Spinal cord (tissue), 10 donors: ENCODE data around the gene SEC23A. TPM values are rescaled to one million over a fixed set of nuclear protein-coding genes. Genes with fewer than 3 reads are reported as not detected.
"Not testable (repeated sequence)": the region's sequence is repeated elsewhere in the genome, so short reads cannot be mapped to it uniquely, and the experiment has no call there.

Source experiments
- DNase-seq, 6 donors: peaks; one replicate each; pipeline versions ENCODE4 v3.0.0 to v3.0.0-alpha.2; 2013 to 2015; ENCODE audit warnings: low spot score in 6 of 6, low read depth in 4 of 6
- H3K27ac ChIP-seq: one replicate; pipeline ENCODE4 v1.5.1; 2013; ENCODE audit warnings: low read depth, low read length, control low read depth
- H3K27me3 ChIP-seq: one replicate; pipeline ENCODE4 v1.6.1; 2013; ENCODE audit warnings: low read length; ENCODE audit not compliant: control insufficient read depth, insufficient read depth
- H3K36me3 ChIP-seq: one replicate; pipeline ENCODE4 v1.6.1; 2013; ENCODE audit warnings: low read length; ENCODE audit not compliant: control insufficient read depth, insufficient read depth
- H3K4me1 ChIP-seq: one replicate; pipeline ENCODE4 v1.6.1; 2013; ENCODE audit warnings: low read length; ENCODE audit not compliant: control insufficient read depth, insufficient read depth
- H3K4me3 ChIP-seq: one replicate; pipeline ENCODE4 v1.5.1; 2013; ENCODE audit warnings: low read depth, low read length, control low read depth
- H3K9me3 ChIP-seq: one replicate; pipeline ENCODE4 v1.6.1; 2013; ENCODE audit warnings: low read length; ENCODE audit not compliant: control insufficient read depth, insufficient read depth
- WGBS: methylation state at CpG from one replicate; pipeline ENCODE4 v1.1.5; 2013; ENCODE audit warnings: missing lambda C conversion rate; ENCODE audit not compliant: insufficient coverage; 5-methylcytosine and 5-hydroxymethylcytosine counted together
- long read RNA-seq, 4 donors: transcript quantifications; one replicate each; lab custom pipeline, GENCODE V29; 2026
- polyA plus RNA-seq, 2 donors: library from polyadenylated mRNA; unstranded; fragments of 120-200 nt; gene quantifications; one replicate each; pipeline ENCODE4 v1.2.1, GENCODE V29; 2013; ENCODE audit not compliant: insufficient read length in 2 of 2
- total RNA-seq, 2 donors: library from RNA; depleted of rRNA in 1 of 2; stranded (reverse); fragments of 120-200 nt in 1 of 2; fragments of >200 nt in 1 of 2; gene quantifications; one replicate each; pipeline versions ENCODE4 v1.2.3 to v1.2.4, GENCODE V29; 2013 to 2014
- donor health status: healthy.

SEC23A gene
- 100 to 1,000 TPM; 106 to 162 TPM for total RNA-seq
- polyA plus RNA-seq, result 10 to 100 TPM; 48.5 to 57.5 TPM
- long read RNA-seq, donor 1, full-length matches to known transcripts, result 8 of 16 reads
- long read RNA-seq, donor 1, partial matches to known transcripts, result 0 of 16 reads
- long read RNA-seq, donor 1, other reads (novel, unspliced or antisense), result 8 of 16 reads
- long read RNA-seq, donor 2, full-length matches to known transcripts, result 2 of 2 reads
- long read RNA-seq, donor 2, partial matches to known transcripts, result 0 of 2 reads
- long read RNA-seq, donor 2, other reads (novel, unspliced or antisense), result 0 of 2 reads
- long read RNA-seq, donor 3, full-length matches to known transcripts, result 3 of 3 reads
- long read RNA-seq, donor 3, partial matches to known transcripts, result 0 of 3 reads
- long read RNA-seq, donor 3, other reads (novel, unspliced or antisense), result 0 of 3 reads
- long read RNA-seq, donor 4, full-length matches to known transcripts, result 9 of 9 reads
- long read RNA-seq, donor 4, partial matches to known transcripts, result 0 of 9 reads
- long read RNA-seq, donor 4, other reads (novel, unspliced or antisense), result 0 of 9 reads

DNA sequence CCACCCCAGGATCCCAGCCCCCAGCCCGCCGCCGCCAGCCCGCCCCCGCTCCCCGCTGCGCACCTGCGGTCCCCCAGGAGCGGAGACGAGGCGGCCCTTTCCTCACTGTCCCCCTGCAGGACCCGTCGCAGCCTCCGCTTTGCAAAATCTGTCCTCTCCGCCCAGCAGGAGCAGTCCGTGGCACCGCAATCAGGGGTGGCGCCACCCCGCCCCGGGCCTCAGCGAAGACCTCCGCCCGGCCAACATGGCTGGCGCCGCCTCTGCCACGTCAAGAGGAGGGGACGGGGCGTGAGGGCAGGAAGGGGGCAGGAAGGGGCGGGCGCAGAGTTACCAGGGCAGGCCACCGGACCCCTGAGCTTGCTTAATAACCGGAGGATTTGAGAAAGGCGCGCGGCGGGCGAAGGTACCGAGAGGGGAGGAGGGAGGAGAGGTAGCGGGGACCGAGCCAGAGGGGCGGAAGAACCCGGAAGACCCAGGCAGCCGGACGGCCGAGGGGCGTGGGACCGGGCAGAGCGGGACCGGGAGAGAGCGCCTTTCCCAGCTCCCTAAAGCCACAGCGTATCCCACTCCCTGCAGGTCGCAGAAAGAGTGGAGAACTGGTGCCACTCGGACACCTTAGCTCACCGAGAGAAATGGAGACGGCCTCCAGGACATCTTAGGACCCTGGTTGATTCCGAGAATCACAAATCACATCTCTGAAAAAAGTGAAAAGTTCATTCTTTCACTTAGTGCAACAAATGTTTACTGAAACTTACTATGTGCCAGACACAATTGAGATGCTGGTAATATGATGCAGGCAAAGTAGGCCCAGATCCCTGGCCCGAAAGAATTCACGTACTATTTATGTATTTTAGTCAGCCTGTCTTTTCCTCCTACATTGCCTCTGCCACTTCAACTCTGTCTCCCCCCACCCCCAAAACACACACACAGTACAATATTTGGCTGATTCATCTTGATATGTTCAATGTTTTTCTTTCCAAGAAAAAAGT is at the start of gene SEC23A:
Gene SEC23A, minus strand, starts transcription at position 267 of the 989 bp plus-strand sequence. CDS start 7,117 bp downstream, outside the sequence.
- peak; percentile 55 to 93 (median 70) for DNase-seq
- WGBS, result 0% methylated on average over 54 of the region's 58 CpGs
- H3K27ac ChIP-seq, result peak within 1 kb of the TSS; percentile 91
- peak within 1 kb of the TSS; percentile 77 for H3K4me3 ChIP-seq
- H3K4me1 ChIP-seq, result peaks cover 12% of the 10 kb centered on the region
- no peaks in the 10 kb centered on the region for H3K9me3 ChIP-seq
- H3K27me3 ChIP-seq, result no peaks in the 10 kb centered on the region
- no peaks in the 10 kb centered on the region for H3K36me3 ChIP-seq

DNA sequence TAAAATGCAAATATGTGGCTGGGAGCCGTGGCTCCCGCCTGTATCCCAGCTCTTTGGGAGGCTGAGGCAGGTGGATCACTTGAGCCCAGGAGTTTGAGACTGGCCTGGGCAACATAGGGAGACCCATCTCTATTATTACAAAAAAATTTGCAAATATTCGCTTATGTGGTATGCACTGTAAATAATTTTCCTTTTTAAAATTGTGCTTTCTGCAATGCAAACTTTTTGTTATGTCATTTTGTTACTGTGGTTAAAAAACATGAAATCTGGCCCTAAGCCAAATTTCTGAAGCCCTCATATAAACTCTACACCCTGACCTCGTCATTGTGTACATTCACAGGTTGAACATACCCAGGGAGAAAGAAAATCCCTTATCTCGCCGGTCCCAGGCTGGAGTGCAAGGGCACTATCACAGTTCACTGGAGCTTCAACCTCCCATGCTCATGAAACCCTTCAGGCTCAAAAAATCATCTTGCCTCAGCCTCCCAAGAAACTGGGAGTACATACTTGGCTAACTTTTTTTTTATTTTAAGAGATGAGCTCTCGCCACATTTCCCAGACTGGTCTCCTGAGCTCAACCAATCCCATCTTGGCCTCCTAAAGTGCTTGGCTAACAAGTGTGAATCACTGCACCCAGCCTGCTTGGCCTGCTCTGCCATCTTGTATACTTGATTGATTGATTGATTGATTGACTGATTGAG is 42.4 kb upstream of the SEC23A start:
- 90% methylated on average over 2 of the region's 7 CpGs for WGBS
- Histone ChIP-seq H3K4me3 (no peak overlapping the region), H3K4me1 (no peaks in the 10 kb centered on the region), H3K27me3 (no peaks in the 10 kb centered on the region), H3K9me3 (peaks cover 2% of the 10 kb centered on the region), H3K27ac (no peak overlapping the region), H3K36me3 (peaks cover 9% of the 10 kb centered on the region)
- DNase-seq, result no peak

DNA sequence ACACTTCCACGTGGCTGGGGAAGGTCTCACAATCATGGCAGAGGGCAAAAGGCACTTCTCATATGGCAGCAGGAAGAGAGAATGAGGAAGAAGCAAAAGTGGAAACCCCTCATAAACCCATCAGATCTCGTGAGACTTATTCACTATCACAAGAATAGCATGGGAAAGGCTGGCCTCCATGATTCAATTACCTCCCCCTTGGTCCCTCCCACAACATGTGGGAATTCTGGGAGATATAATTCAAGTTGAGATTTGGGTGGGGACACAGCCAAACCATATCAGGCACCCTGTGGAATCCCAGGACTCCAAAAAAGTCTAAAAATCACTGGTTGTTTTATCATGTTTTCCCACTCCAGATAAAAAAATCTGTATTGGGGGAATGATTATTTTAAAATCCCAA is 40.2 kb upstream of the SEC23A start:
- WGBS, result no CpG with 5 or more reads among the region's 2 CpGs

DNA sequence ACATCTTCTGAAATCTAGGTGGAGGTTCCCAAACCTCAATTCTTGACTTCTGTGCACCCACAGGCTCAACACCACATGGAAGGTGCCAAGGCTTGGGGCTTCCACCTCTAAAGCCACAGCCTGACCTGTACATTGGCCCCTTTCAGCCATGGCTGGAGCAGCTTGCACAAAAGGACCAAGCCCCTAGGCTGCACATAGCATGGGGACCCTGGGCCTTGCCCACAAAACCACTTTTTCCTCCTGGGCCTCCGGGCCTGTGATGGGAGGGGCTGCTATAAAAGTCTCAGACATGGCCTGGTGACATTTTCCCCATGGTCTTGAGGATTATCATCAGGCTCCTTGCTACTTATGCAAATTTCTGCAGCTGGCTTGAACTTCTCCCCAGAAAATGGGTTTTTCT is 38.6 kb upstream of the SEC23A start:
- H3K27me3 ChIP-seq, H3K9me3 ChIP-seq, DNase-seq, H3K27ac ChIP-seq, H3K4me3 ChIP-seq, H3K4me1 ChIP-seq: not testable (repeated sequence)
- 100% methylated on average over 1 of the region's 1 CpG for WGBS
- H3K36me3 ChIP-seq, result peaks cover 20% of the 10 kb centered on the region

More for the DNA sequence above, 40.2 kb upstream of the SEC23A start:
- not testable (repeated sequence) for H3K4me1 ChIP-seq, H3K27ac ChIP-seq, H3K27me3 ChIP-seq, H3K9me3 ChIP-seq, DNase-seq, H3K4me3 ChIP-seq
- H3K36me3 ChIP-seq, result peaks cover 21% of the 10 kb centered on the region

DNA sequence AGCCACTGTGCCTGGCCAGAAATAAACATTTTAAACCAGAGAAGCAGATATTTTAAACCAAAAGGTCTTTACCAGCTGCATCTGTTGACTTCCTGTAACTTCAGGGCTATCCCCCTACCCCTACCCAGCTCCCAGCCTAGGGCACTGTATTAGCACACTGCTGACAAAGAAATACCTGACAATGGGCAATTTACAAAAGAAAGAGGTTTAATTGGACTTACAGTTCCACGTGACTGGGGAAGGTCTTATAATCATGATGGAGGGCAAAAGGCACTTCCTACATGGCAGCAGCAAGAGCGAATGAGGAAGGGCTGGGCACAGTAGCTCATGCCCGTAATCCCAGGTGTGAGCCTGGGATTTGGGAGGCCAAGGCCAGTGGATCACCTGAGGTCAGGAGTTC is 37.1 kb upstream of the SEC23A start:
- Histone ChIP-seq H3K27ac (no peak overlapping the region), H3K4me3 (no peak overlapping the region), H3K9me3 (peaks cover 2% of the 10 kb centered on the region), H3K27me3 (no peaks in the 10 kb centered on the region), H3K4me1 (no peaks in the 10 kb centered on the region), H3K36me3 (peaks cover 26% of the 10 kb centered on the region)
- no peak for DNase-seq
- WGBS, result 89% methylated on average over 3 of the region's 3 CpGs

DNA sequence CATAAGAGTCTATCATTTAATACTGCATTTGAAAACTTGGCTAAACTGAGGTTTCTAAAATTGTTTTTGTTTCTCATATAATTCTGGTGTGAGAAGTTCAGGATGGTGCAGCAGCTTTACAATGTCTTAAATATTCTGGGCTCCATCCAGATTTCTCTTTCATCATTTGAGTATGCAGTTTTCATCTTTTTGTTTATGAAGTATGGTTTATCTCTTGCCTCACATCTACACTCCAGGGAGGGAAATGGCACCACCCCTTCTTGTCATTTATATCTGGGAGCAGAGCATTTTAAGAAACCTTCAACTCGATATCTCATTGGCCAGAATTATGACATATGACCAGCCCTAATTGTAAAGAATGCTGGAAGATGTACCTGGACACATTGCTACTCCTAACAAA is 35.4 kb upstream of the SEC23A start:
- no peak for DNase-seq
- no peak overlapping the region for H3K27ac ChIP-seq
- H3K27me3 ChIP-seq, result no peaks in the 10 kb centered on the region
- H3K4me3 ChIP-seq, result no peak overlapping the region
- peaks cover 2% of the 10 kb centered on the region for H3K9me3 ChIP-seq
- no peaks in the 10 kb centered on the region for H3K4me1 ChIP-seq
- peaks cover 33% of the 10 kb centered on the region for H3K36me3 ChIP-seq
- WGBS, result no CpG with 5 or more reads among the region's 1 CpG

DNA sequence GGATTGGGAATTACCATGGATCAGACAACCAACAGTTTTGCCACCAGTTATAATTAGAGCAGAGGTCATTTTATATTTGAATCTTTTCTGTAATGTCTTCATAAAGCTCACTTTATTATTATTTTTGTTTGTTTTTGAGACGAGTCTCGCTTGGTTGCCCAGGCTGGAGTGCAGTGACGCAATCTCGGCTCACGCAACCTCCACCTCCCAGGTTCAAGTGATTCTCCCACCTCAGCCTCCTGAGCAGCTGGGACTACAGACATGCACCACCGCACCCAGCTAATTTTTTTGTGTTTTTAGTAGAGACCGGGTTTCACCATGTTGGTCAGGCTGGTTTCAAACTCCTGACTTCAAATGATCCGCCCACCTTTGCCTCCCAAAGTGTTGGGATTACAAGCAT is 34.8 kb upstream of the SEC23A start:
- H3K9me3 ChIP-seq, DNase-seq, H3K27ac ChIP-seq, H3K4me1 ChIP-seq, H3K4me3 ChIP-seq, H3K27me3 ChIP-seq: not testable (repeated sequence)
- WGBS, result 100% methylated on average over 1 of the region's 8 CpGs
- H3K36me3 ChIP-seq, result peaks cover 33% of the 10 kb centered on the region

DNA sequence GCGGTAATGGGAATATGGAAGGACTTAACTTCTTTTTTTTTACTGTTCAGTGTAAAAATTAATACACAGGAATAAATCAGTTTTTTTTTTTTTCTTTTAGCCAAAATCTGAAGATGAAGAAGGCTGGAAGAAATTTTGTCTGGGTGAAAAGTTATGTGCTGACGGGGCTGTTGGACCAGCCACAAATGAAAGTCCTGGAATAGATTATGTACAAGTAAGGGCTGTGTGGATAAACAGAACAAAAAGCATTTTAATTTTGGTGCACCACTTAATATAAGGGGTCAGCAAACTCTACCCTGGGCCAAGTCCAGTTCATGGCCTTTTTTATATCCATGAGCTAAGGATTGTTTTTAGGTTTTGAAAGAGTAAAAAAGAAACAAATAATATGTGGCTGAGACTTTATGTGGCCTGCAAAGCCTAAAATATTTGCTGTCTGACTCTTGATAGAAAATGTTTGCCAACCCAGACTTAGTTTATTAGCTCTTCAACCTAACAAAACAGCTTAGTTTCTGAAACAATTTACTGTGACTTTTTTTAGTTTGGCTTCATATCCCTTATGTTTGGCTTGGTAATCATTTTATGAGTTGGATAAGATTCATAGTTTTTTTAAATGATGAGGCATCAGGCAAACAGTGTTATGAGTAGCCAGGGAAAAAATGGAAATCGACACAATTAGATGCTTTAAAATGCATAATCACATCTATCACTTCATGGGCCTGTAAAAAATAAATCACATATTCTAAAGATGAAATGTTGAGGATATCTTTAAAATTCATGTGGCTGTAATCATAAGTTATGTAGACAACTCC is 19.5 kb upstream of the SEC23A start:
- Histone ChIP-seq H3K36me3 (peaks cover 35% of the 10 kb centered on the region), H3K4me1 (no peaks in the 10 kb centered on the region), H3K4me3 (no peak overlapping the region), H3K27me3 (no peaks in the 10 kb centered on the region), H3K9me3 (no peaks in the 10 kb centered on the region), H3K27ac (no peak overlapping the region)
- no peak for DNase-seq
- whole genome bisulfite sequencing, result no CpG with 5 or more reads among the region's 3 CpGs
